ENCODE data around the gene LY86. TPM values are rescaled to one million over a fixed set of nuclear protein-coding genes. Genes with fewer than 3 reads are reported as not detected.
A peak's percentile ranks its signal among the peaks of the same experiment; 100 is the strongest.

Gene LY86
- total and polyA plus RNA-seq, 10 of the 15 experiments (the other 5 are each of a cell fraction or from before 2014, with no cell fraction given), result 68.2 to 457 (median 128) TPM

DNA sequence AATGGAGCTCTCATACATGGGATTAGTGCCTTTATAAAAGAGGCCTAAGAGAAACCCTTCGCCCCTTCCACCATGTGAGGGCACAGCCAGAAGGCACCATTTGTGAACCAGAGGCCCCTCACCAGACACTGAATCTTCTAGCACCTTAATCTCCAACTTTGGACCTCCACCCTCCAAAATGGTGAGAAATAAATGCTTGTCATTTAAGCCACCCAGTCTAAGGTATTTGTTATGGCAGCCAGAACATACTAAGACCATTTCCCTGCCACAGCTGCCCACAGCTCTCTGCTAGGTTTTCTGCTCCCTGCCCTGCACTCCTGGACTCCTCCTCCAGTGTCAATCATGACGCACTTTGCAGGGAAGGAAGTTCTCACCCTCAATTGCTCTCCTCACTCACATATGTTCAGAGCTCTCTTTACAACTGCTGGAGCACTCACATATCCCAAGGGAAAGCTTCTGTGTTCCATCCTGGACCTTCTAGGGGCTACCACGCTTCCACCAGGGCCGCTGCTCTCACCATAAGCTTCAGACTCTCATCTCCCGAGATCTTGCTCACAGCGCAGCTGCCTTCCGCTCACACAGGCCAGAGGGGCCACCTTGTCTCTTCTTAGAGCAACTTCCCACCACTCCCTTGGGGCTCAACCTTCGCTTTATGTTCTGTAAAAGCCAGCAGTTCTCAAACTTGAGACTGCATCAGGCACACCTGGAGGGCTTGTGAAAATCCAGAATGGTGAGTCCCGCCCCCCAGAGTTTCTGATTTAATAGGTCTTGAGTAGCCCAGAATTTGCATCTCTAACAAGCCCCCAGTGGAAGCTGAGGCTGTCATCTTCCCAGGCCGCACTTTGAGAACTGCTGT lies 1.6 kb upstream of the LY86 start (continued):
- TF ChIP-seq ESRRA (IDR thresholded peaks at IDR 0.05; ENCODE audit: low read length), result 0 out of 2 replicates have a peak, but pooled peaks have one; percentile 57
- TF ChIP-seq CHD2 (IDR thresholded peaks at IDR 0.05; ENCODE audit: borderline replicate concordance, low read depth, low read length), result peak; percentile 76; the same call in 1 of the 2 replicates
- peak; percentile 34; the same call in 1 of the 2 replicates for TF ChIP-seq NFYB (IDR thresholded peaks at IDR 0.05; ENCODE audit: insufficient read depth, low read depth, low read length)
- TF ChIP-seq, protein P1, sequence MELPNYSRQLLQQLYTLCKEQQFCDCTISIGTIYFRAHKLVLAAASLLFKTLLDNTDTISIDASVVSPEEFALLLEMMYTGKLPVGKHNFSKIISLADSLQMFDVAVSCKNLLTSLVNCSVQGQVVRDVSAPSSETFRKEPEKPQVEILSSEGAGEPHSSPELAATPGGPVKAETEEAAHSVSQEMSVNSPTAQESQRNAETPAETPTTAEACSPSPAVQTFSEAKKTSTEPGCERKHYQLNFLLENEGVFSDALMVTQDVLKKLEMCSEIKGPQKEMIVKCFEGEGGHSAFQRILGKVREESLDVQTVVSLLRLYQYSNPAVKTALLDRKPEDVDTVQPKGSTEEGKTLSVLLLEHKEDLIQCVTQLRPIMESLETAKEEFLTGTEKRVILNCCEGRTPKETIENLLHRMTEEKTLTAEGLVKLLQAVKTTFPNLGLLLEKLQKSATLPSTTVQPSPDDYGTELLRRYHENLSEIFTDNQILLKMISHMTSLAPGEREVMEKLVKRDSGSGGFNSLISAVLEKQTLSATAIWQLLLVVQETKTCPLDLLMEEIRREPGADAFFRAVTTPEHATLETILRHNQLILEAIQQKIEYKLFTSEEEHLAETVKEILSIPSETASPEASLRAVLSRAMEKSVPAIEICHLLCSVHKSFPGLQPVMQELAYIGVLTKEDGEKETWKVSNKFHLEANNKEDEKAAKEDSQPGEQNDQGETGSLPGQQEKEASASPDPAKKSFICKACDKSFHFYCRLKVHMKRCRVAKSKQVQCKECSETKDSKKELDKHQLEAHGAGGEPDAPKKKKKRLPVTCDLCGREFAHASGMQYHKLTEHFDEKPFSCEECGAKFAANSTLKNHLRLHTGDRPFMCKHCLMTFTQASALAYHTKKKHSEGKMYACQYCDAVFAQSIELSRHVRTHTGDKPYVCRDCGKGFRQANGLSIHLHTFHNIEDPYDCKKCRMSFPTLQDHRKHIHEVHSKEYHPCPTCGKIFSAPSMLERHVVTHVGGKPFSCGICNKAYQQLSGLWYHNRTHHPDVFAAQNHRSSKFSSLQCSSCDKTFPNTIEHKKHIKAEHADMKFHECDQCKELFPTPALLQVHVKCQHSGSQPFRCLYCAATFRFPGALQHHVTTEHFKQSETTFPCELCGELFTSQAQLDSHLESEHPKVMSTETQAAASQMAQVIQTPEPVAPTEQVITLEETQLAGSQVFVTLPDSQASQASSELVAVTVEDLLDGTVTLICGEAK (IDR thresholded peaks at IDR 0.05; ENCODE audit: borderline replicate concordance), result no peak
- TF ChIP-seq SIX5 (IDR thresholded peaks at IDR 0.05; ENCODE audit: low read depth, low read length, severe bottlenecking), result no peak
- peak; percentile 65 for TF ChIP-seq BRCA1 (IDR thresholded peaks at IDR 0.05; ENCODE audit: low read depth, low read length)
- TF ChIP-seq NFXL1 (IDR thresholded peaks at IDR 0.05; ENCODE audit: borderline replicate concordance), result no peak
- peak; percentile 81; the same call in 1 of the 2 replicates for TF ChIP-seq EED (IDR thresholded peaks at IDR 0.05; ENCODE audit: low read depth)
- no peak for TF ChIP-seq JUND (IDR thresholded peaks at IDR 0.05; ENCODE audit: low read depth, low read length)
- TF ChIP-seq EZH2 (IDR thresholded peaks at IDR 0.05; ENCODE audit: borderline replicate concordance, control insufficient read depth, low read depth, low read length), result no peak

Data from GM12878 (cell line).